Breast epithelium (tissue), 3 donors: ENCODE data around the gene SPATA2L.

Source experiments
- CTCF ChIP-seq, 3 donors: fragments of 450-650 bp; IDR thresholded peaks; one replicate each; pipeline ENCODE4 v1.5.1; 2016 to 2017; ENCODE audit warnings: antibody characterized with exemption in 3 of 3, mild to moderate bottlenecking in 3 of 3, moderate library complexity in 3 of 3
- POLR2A ChIP-seq: fragments of 450-650 bp; IDR thresholded peaks from one replicate; pipeline ENCODE4 v1.6.1; 2016; ENCODE audit warnings: antibody characterized with exemption, mild to moderate bottlenecking, moderate library complexity

GRCh38 chr16:89738538-89739317 lies 37.2 kb upstream of the SPATA2L start:
- TF ChIP-seq CTCF (IDR thresholded peaks at IDR 0.05) = no peak
- no peak for TF ChIP-seq POLR2A
